GM21576 (cell line): ENCODE measurements around the gene GOLPH3L.
"Not testable (repeated sequence)": the region's sequence is repeated elsewhere in the genome, so short reads cannot be mapped to it uniquely, and the experiment has no call there.

Source experiments
- ATAC-seq: cut with Tn5 transposase; IDR thresholded peaks from one replicate; pipeline ENCODE4 v1.9.1; 2021; ENCODE audit warnings: mild to moderate bottlenecking, moderate library complexity; ENCODE audit not compliant: unreplicated experiment

GOLPH3L gene

GRCh38 chr1:150696995-150697927 is at the start of gene GOLPH3L:
GOLPH3L (minus strand) TSS chr1:150697154; CDS start chr1:150694838, 2,316 bp downstream.
- peak; percentile 98 for ATAC-seq

GRCh38 chr1:150730130-150730721 is 33.3 kb upstream of the GOLPH3L start:
- no peak for ATAC-seq

- ATAC-seq, result no peak
Observed at GRCh38 chr1:150724336-150724735, 27.4 kb upstream of the GOLPH3L start.

GRCh38 chr1:150720703-150721102 is 23.7 kb upstream of the GOLPH3L start, which contains the start of gene HORMAD1:
HORMAD1 (minus strand) TSS chr1:150720895; CDS start chr1:150719505, 1,390 bp downstream.
- no peak for ATAC-seq

- no peak for ATAC-seq
Observed at GRCh38 chr1:150720098-150720497, 23.1 kb upstream of the GOLPH3L start.

GRCh38 chr1:150718225-150718891 is 21.4 kb upstream of the GOLPH3L start:
- ATAC-seq, result no peak

GRCh38 chr1:150709031-150709430 is 12.1 kb upstream of the GOLPH3L start:
- not testable (repeated sequence) for ATAC-seq

GRCh38 chr1:150708595-150708994 is 11.6 kb upstream of the GOLPH3L start:
- ATAC-seq, result no peak

- ATAC-seq, result no peak
Observed at GRCh38 chr1:150706091-150706490, 9.1 kb upstream of the GOLPH3L start.

GRCh38 chr1:150703427-150703826 is 6.5 kb upstream of the GOLPH3L start:
- no peak for ATAC-seq

GRCh38 chr1:150696590-150696989 is 364 bp downstream of the GOLPH3L start:
- no peak for ATAC-seq

GRCh38 chr1:150696162-150696561 is 792 bp downstream of the GOLPH3L start:
- ATAC-seq, result no peak

- ATAC-seq, result no peak
Observed at GRCh38 chr1:150695561-150695960, 1.4 kb downstream of the GOLPH3L start.

- ATAC-seq, result no peak
Observed at GRCh38 chr1:150692720-150693119, 4.2 kb downstream of the GOLPH3L start.

- ATAC-seq, result no peak
Observed at GRCh38 chr1:150688763-150689162, 8.2 kb downstream of the GOLPH3L start.

- ATAC-seq, result no peak
Observed at GRCh38 chr1:150686275-150686674, 10.7 kb downstream of the GOLPH3L start.

GRCh38 chr1:150683914-150684313 is 13.0 kb downstream of the GOLPH3L start:
- no peak for ATAC-seq

GRCh38 chr1:150678988-150679387 is 18.0 kb downstream of the GOLPH3L start:
- ATAC-seq, result no peak

- no peak for ATAC-seq
Observed at GRCh38 chr1:150674881-150675280, 22.1 kb downstream of the GOLPH3L start.

GRCh38 chr1:150663321-150663720 is 33.6 kb downstream of the GOLPH3L start:
- ATAC-seq, result no peak

- ATAC-seq, result no peak
Observed at GRCh38 chr1:150662811-150663210, 34.1 kb downstream of the GOLPH3L start.
